Astrocyte of the spinal cord (primary cell): ENCODE data around the gene FGF3.

Experiments
- DNase-seq: peaks from one replicate; pipeline ENCODE4 v3.0.0; 2011; ENCODE audit warnings: low read depth, low spot score
- H3K4me3 ChIP-seq: 2 replicates; pipeline ENCODE4 v1.5.1; 2011; ENCODE audit warnings: low read depth, mild to moderate bottlenecking, low read length, moderate library complexity
- CTCF ChIP-seq: IDR thresholded peaks from 2 replicates; pipeline ENCODE4 v1.5.1; 2012; ENCODE audit warnings: low read depth, mild to moderate bottlenecking, low read length, inconsistent platforms
- in situ Hi-C: cut with HindIII; loops from 2 replicates; pipeline ENCODE4 v1.10.0; 2017; ENCODE audit warnings: low sequenced_read_pairs

Gene FGF3

GRCh38 chr11:69818603-69819441 lies at the start of gene FGF3:
TSS of gene FGF3 (minus strand) at chr11:69819416. CDS start at chr11:69818933, 483 bp downstream.
- H3K4me3 ChIP-seq = no peak within 1 kb of the TSS
- no peak for TF ChIP-seq CTCF
- no peak for DNase-seq
- in situ Hi-C loops = no loop called here

GRCh38 chr11:69868871-69869270 lies 49.7 kb upstream of the FGF3 start:
- no peak overlapping the region for H3K4me3 ChIP-seq
- in situ Hi-C loops = no loop called here
- no peak for DNase-seq
- TF ChIP-seq CTCF = no peak

DNA sequence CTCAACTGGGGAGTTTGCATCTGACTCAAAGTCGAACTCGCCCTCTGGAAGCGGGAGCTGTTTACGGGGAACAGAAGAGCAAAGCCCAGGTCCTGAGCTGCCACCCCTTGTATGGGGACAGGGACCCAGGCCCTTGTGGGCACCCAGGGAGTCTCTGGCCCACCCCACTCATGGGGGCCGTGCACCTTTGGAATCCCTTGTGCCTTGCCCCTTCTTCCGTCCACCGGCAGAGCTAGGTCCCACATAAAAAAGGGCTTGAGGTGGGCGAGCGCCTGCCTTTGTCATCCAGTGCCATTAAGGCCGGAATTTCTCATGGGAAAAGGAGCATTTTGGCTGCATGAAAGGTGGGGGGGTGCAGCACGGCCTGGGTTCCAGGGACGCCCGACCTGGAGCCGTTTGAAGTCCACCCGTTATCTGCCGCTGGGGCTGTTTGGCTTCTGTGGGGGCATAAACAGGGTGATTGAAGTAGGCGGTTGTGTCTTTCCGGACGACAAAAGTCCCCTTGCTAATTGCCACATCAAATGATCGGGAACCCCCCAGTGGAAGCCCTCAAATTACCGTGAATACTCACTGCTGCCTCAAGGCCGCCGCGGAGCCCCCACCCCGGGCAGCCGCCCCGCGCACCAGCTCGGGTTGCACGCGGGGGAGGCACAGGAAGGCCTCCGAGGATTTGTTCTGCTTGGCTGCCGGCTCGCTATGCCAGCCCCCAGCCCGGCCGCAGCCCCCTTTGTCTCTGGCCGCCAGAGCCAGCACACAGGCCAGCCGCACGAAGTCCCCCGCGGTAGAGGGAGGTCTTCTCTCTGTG lies 49.0 kb upstream of the FGF3 start:
- H3K4me3 ChIP-seq = no peak overlapping the region
- in situ Hi-C loops = no loop called here
- DNase-seq = no peak
- no peak for TF ChIP-seq CTCF

DNA sequence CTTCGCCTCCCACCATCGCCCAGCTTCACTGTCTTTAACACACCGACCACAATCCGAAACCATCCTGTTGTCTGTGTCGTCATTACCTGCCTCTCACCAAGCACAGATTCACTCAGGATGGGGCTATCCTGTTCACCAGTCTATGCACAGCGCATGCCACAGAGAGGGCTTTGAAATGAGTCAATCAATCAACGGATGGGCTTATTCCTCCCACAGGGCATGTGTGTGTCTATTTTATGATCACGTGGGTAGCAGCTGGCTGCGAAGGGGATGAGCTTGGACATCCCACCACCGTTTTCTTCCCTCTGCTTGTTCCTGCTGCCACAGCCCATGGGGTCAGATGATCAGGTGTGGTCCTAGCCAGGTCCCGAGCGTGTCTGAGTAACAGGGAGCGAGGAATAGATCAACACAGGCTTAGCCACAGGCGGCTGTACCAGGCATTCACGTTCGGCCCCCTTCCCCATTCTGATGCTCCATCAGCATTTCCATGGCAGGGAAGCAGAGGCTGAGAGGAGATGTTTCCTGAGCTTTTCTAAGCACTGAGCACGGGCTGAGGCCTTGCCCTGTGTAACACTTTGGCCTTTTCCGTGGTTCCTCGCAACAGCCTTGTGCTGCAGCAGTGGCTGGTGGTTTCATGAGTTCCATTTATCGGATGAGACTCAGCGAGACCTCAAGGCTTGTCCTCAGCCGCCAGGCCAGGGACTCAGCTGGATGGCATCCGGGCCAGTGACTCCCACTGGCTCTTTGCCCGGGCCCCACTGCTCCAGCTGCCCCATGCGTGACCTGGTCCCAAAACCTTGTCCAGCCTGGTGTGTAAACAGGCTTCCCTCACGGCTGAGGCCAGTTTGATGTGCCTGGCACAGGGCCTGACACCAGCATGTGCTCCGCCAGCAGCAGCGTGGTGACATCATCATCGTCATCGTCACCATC lies 48.1 kb upstream of the FGF3 start:
- DNase-seq = peak; percentile 16
- in situ Hi-C loops = no loop called here
- TF ChIP-seq CTCF = no peak
- no peak overlapping the region for H3K4me3 ChIP-seq

GRCh38 chr11:69866648-69867047 lies 47.4 kb upstream of the FGF3 start:
- no peak overlapping the region for H3K4me3 ChIP-seq
- DNase-seq = no peak
- no peak for TF ChIP-seq CTCF
- in situ Hi-C loops = no loop called here

DNA sequence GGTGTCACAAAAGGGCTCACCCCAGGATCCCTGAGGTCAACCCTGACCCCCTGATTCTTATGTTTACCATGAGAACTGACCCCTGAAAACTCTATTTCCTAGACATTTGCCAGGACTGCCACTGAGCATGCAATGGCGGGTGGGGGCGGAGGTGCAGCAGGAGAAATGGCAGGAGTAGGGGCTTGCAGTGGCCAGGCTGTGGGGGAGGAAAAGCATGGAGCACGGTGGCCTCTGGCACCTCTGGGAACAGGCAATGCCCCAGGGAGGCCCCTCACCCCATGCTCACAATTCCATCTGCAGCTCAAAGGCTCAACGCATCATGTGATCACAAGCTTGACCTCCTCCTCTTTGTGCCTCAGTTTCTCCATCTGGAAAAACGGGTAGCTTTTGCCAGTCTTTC lies 46.5 kb upstream of the FGF3 start:
- TF ChIP-seq CTCF = no peak
- no peak for DNase-seq
- in situ Hi-C loops = no loop called here
- no peak overlapping the region for H3K4me3 ChIP-seq
